ENCODE data around the gene LAMA3.

- TF ChIP-seq ZNF274 (IDR thresholded peaks at IDR 0.05; ENCODE audit: low read depth, low read length), result no peak
- TF ChIP-seq YY1 (IDR thresholded peaks at IDR 0.05; ENCODE audit: insufficient read depth, insufficient read length), result no peak
- TF ChIP-seq SUZ12 (IDR thresholded peaks at IDR 0.05; ENCODE audit: extremely low read depth, insufficient read depth, insufficient read length), result no peak
Observed at GRCh38 chr18:23877371-23877770, 188.1 kb downstream of the LAMA3 start.
